HEK293T (cell line): ENCODE data around the gene IER3.
"Not testable (repeated sequence)": the region's sequence is repeated elsewhere in the genome, so short reads cannot be mapped to it uniquely, and the experiment has no call there.

Experiments
- ARNT ChIP-seq: fragments of 450-650 bp; IDR thresholded peaks from 2 replicates; pipeline ENCODE4 v1.6.1; 2017; ENCODE audit warnings: mild to moderate bottlenecking
- BHLHE40 ChIP-seq: fragments of 450-650 bp; IDR thresholded peaks from 2 replicates; pipeline ENCODE4 v1.6.1; 2016; ENCODE audit warnings: mild to moderate bottlenecking, moderate library complexity, borderline replicate concordance
- ELF4 ChIP-seq: fragments of 450-650 bp; IDR thresholded peaks from 2 replicates; pipeline ENCODE4 v1.6.1; 2017; ENCODE audit warnings: antibody characterized with exemption
- FOXA1 ChIP-seq: fragments of 450-650 bp; IDR thresholded peaks from 2 replicates; pipeline ENCODE4 v1.6.1; 2016; ENCODE audit warnings: mild to moderate bottlenecking
- FOXK2 ChIP-seq: fragments of 450-650 bp; IDR thresholded peaks from 2 replicates; pipeline ENCODE4 v1.6.1; 2016; ENCODE audit warnings: mild to moderate bottlenecking
- FOXM1 ChIP-seq: fragments of 450-650 bp; IDR thresholded peaks from 2 replicates; pipeline ENCODE4 v1.6.1; 2017; ENCODE audit warnings: mild to moderate bottlenecking, borderline replicate concordance
- HDGF ChIP-seq: fragments of 450-650 bp; IDR thresholded peaks from 2 replicates; pipeline ENCODE4 v1.6.1; 2017; ENCODE audit warnings: antibody characterized with exemption, borderline replicate concordance
- L3MBTL2 ChIP-seq: fragments of 450-650 bp; conservative IDR thresholded peaks from 2 replicates; pipeline ENCODE4 v1.6.1; 2016; ENCODE audit warnings: mild to moderate bottlenecking
- LEF1 ChIP-seq: fragments of 450-650 bp; IDR thresholded peaks from 2 replicates; pipeline ENCODE4 v1.6.1; 2017; ENCODE audit warnings: mild to moderate bottlenecking, borderline replicate concordance
- NFRKB ChIP-seq: fragments of 450-650 bp; IDR thresholded peaks from 2 replicates; pipeline ENCODE4 v1.6.1; 2016; ENCODE audit warnings: mild to moderate bottlenecking, moderate library complexity
- SP1 ChIP-seq: fragments of 450-650 bp; IDR thresholded peaks from 2 replicates; pipeline ENCODE4 v1.6.1; 2017
- SUZ12 ChIP-seq: fragments of 450-650 bp; IDR thresholded peaks from 2 replicates; pipeline ENCODE4 v1.6.1; 2016; ENCODE audit warnings: mild to moderate bottlenecking
- TARDBP ChIP-seq: fragments of 450-650 bp; IDR thresholded peaks from 2 replicates; pipeline ENCODE4 v1.6.1; 2016
- ZNF384 ChIP-seq: fragments of 450-650 bp; IDR thresholded peaks from 2 replicates; pipeline ENCODE4 v1.6.1; 2016

DNA sequence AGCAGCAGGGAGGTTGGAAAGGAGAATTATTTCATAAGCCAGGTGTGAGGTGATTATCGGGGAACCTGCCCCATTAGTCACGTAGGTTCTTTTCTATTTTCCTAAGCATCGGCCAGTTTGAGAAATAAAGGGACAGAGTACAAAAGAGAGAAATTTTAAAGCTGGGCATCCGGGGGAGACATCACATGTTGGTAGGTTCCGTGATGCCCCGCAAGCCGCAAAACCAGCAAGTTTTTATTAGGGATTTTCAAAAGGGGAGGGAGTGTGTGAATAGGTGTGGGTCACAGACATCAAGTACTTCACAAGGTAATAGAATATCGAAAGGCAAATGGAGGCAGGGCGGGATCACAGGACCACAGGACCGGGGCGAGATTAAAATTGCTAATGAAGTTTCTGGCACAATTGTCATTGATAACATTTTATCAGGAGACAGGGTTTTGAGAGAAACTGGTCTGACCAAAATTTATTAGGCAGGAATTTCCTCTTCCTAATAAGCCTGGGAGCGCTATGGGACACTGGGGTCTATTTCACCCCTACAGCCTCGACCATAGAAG is 20.2 kb upstream of the IER3 start:
- TF ChIP-seq L3MBTL2, FOXK2, FOXM1, LEF1, HDGF, TARDBP, BHLHE40, FOXA1, ELF4, SUZ12, ZNF384, SP1, ARNT, NFRKB: not testable (repeated sequence)
